H9 (cell line): Measurements from ENCODE around the gene SENP8. TPM values are rescaled to one million over a fixed set of nuclear protein-coding genes. Genes with fewer than 3 reads are reported as not detected.

Experiments
- DNase-seq: peaks from one replicate; pipeline ENCODE4 v3.0.0-alpha.2; 2017
- H2AFZ ChIP-seq: one replicate; pipeline ENCODE4 v1.6.1; 2013; ENCODE audit warnings: mild to moderate bottlenecking, low read length, control low read depth, moderate library complexity
- H2AK5ac ChIP-seq: 2 replicates; pipeline ENCODE4 v1.6.1; 2013; ENCODE audit warnings: low read length, control low read depth, mixed read lengths; ENCODE audit not compliant: insufficient read length
- H2BK120ac ChIP-seq: one replicate; pipeline ENCODE4 v1.6.1; 2013; ENCODE audit warnings: low read depth, mild to moderate bottlenecking, low read length, control low read depth, inconsistent platforms; ENCODE audit not compliant: poor library complexity, severe bottlenecking
- H2BK12ac ChIP-seq: 2 replicates; pipeline ENCODE4 v1.6.1; 2013; ENCODE audit warnings: low read length, control low read depth, mixed read lengths, low read depth; ENCODE audit not compliant: insufficient read length
- H2BK15ac ChIP-seq: 2 replicates; pipeline ENCODE4 v1.6.1; 2013; ENCODE audit warnings: low read depth, low read length, control low read depth
- H2BK20ac ChIP-seq: one replicate; pipeline ENCODE4 v1.6.1; 2013; ENCODE audit warnings: low read depth, mild to moderate bottlenecking, low read length, control low read depth, inconsistent platforms; ENCODE audit not compliant: poor library complexity, severe bottlenecking
- H2BK5ac ChIP-seq: 2 replicates; pipeline ENCODE4 v1.6.1; 2013; ENCODE audit warnings: low read length, control low read depth, mixed read lengths; ENCODE audit not compliant: insufficient read length
- H3K14ac ChIP-seq: 2 replicates; pipeline ENCODE4 v1.6.1; 2013; ENCODE audit warnings: low read length, control low read depth; ENCODE audit not compliant: insufficient read depth
- H3K18ac ChIP-seq: 2 replicates; pipeline ENCODE4 v1.6.1; 2013; ENCODE audit warnings: low read depth, mild to moderate bottlenecking, mixed read lengths, low read length, control low read depth; ENCODE audit not compliant: insufficient read length
- H3K23ac ChIP-seq: 2 replicates; pipeline ENCODE4 v1.6.1; 2013; ENCODE audit warnings: low read length, control low read depth, mixed read lengths, low read depth; ENCODE audit not compliant: insufficient read length
- H3K23me2 ChIP-seq: 2 replicates; pipeline ENCODE4 v1.6.1; 2013; ENCODE audit warnings: low read depth, mild to moderate bottlenecking, mixed read lengths, low read length, control low read depth; ENCODE audit not compliant: insufficient read length, poor library complexity, severe bottlenecking
- H3K27ac ChIP-seq: 2 replicates; pipeline ENCODE4 v1.5.1; 2013; ENCODE audit warnings: low read length, control low read depth, mixed read lengths, low read depth; ENCODE audit not compliant: insufficient read length
- H3K27me3 ChIP-seq: 2 replicates; pipeline ENCODE4 v1.6.1; 2013; ENCODE audit warnings: low read length, control low read depth, inconsistent platforms; ENCODE audit not compliant: insufficient read depth
- H3K4ac ChIP-seq: 2 replicates; pipeline ENCODE4 v1.6.1; 2013; ENCODE audit warnings: low read depth, mild to moderate bottlenecking, control low read depth, inconsistent platforms, low read length, moderate library complexity
- H3K4me1 ChIP-seq: 2 replicates; pipeline ENCODE4 v1.6.1; 2013; ENCODE audit warnings: low read length, control low read depth, inconsistent platforms; ENCODE audit not compliant: insufficient read depth
- H3K4me2 ChIP-seq: 2 replicates; pipeline ENCODE4 v1.6.1; 2013; ENCODE audit warnings: low read length, control low read depth, mixed read lengths; ENCODE audit not compliant: insufficient read length, insufficient read depth
- H3K56ac ChIP-seq: 2 replicates; pipeline ENCODE4 v1.6.1; 2013; ENCODE audit warnings: low read depth, mild to moderate bottlenecking, mixed read lengths, low read length, control low read depth; ENCODE audit not compliant: insufficient read length
- H3K79me1 ChIP-seq: 2 replicates; pipeline ENCODE4 v1.6.1; 2013; ENCODE audit warnings: low read depth, mild to moderate bottlenecking, moderate library complexity, low read length, control low read depth, inconsistent platforms; ENCODE audit not compliant: insufficient read depth, poor library complexity, severe bottlenecking
- H3K79me2 ChIP-seq: 2 replicates; pipeline ENCODE4 v1.6.1; 2013; ENCODE audit warnings: low read length, control low read depth, inconsistent platforms; ENCODE audit not compliant: insufficient read depth
- H3K9ac ChIP-seq: 2 replicates; pipeline ENCODE4 v1.6.1; 2013; ENCODE audit warnings: low read length, control low read depth, mixed read lengths; ENCODE audit not compliant: insufficient read length; ENCODE audit errors: extremely low read depth
- H3K9me3 ChIP-seq: one replicate; pipeline ENCODE4 v1.6.1; 2013; ENCODE audit warnings: low read depth, low read length, inconsistent platforms; ENCODE audit not compliant: control insufficient read depth
- H3T11ph ChIP-seq: one replicate; pipeline ENCODE4 v1.6.1; 2013; ENCODE audit warnings: mild to moderate bottlenecking, low read length, control low read depth, inconsistent platforms
- H4K20me1 ChIP-seq: one replicate; pipeline ENCODE4 v1.6.1; 2013; ENCODE audit not compliant: control insufficient read depth, insufficient read length, insufficient read depth
- H4K5ac ChIP-seq: 2 replicates; pipeline ENCODE4 v1.6.1; 2013; ENCODE audit warnings: low read depth, mild to moderate bottlenecking, mixed read lengths, low read length, control low read depth; ENCODE audit not compliant: insufficient read length
- H4K8ac ChIP-seq: replicated peaks from 2 replicates; pipeline ENCODE4 v1.6.1; 2013; ENCODE audit warnings: low read length, control low read depth, mixed read lengths, low read depth; ENCODE audit not compliant: insufficient read length
- H4K91ac ChIP-seq: 2 replicates; pipeline ENCODE4 v1.6.1; 2013; ENCODE audit warnings: low read depth, mild to moderate bottlenecking, moderate library complexity, mixed read lengths, low read length, control low read depth; ENCODE audit not compliant: insufficient read length
- H3K27ac Mint-ChIP-seq, 3 experiments: 2 replicates in 2 of 3; 3 replicates in 1 of 3; pipeline ENCODE4 v1.8.0; 2020 to 2021; ENCODE audit warnings: mixed read lengths in 3 of 3, mild to moderate bottlenecking in 1 of 3, moderate library complexity in 1 of 3
- H3K27me3 Mint-ChIP-seq: 2 replicates; pipeline ENCODE4 v1.8.0; 2021; ENCODE audit warnings: low read depth, mild to moderate bottlenecking, moderate library complexity, mixed read lengths
- H3K36me3 Mint-ChIP-seq, 3 experiments: 2 replicates in 2 of 3; 3 replicates in 1 of 3; pipeline ENCODE4 v1.8.0; 2020 to 2021; ENCODE audit warnings: low read depth in 3 of 3, mixed read lengths in 3 of 3; ENCODE audit not compliant: insufficient read depth in 1 of 3
- H3K4me1 Mint-ChIP-seq, 2 experiments: 2 replicates each; pipeline ENCODE4 v1.8.0; 2020; ENCODE audit warnings: mixed read lengths in 2 of 2
- H3K4me3 Mint-ChIP-seq, 2 experiments: 2 replicates in 1 of 2; 3 replicates in 1 of 2; pipeline ENCODE4 v1.8.0; 2020 to 2021; ENCODE audit warnings: mild to moderate bottlenecking in 2 of 2, mixed read lengths in 2 of 2, moderate library complexity in 1 of 2
- H3K9me3 Mint-ChIP-seq, 2 experiments: 2 replicates in 1 of 2; 3 replicates in 1 of 2; pipeline ENCODE4 v1.8.0; 2020; ENCODE audit warnings: mild to moderate bottlenecking in 2 of 2, mixed read lengths in 2 of 2, moderate library complexity in 1 of 2
- WGBS: extraction: QIAGEN DNeasy Blood & Tissue Kit; methylation state at CpG from one replicate; pipeline ENCODE4 v1.1.7; 2013; ENCODE audit warnings: missing lambda C conversion rate, low lambda C conversion rate, mixed read lengths; ENCODE audit not compliant: insufficient read length; ENCODE audit errors: extremely low coverage; 5-methylcytosine and 5-hydroxymethylcytosine counted together
- total RNA-seq: library from RNA; stranded (reverse); gene quantifications from 2 replicates; pipeline ENCODE4 v1.2.1, GENCODE V29; 2021
- TF ChIP-seq, protein P1 (sequence below): fragments of 200-600 bp; sonication (generic); conservative IDR thresholded peaks from 3 replicates; pipeline ENCODE4 v1.8.0; 2021; ENCODE audit warnings: antibody characterized with exemption, mild to moderate bottlenecking

The SENP8 gene
- total RNA-seq, 1 experiment from 2014 or later = 4.8 TPM

DNA sequence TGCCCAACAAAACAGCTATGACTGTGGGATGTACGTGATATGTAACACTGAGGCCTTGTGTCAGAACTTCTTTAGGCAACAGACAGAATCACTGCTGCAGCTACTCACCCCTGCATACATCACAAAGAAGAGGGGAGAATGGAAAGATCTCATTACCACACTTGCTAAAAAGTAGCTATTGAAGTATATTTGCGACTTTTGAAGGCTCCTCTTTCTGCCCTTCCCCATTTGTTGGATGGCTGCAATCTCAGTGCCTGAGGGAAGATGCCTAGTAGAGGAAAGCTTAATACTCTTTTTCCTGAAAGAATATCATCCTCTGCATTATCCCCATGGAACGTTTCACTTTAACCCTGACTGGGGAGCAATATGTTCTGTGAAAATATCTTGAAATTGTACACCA, 21.9 kb downstream of the SENP8 start:
- Histone ChIP-seq H2BK5ac (no peak overlapping the region), H3K14ac (no peak overlapping the region), H3K27me3 (no peaks in the 10 kb centered on the region), H2BK20ac (no peak overlapping the region), H3K23ac (no peak overlapping the region), H3K4ac (no peak overlapping the region), H3T11ph (no peak overlapping the region), H3K23me2 (no peaks in the 10 kb centered on the region), H4K91ac (no peak overlapping the region), H2BK15ac (no peak overlapping the region), H3K4me2 (no peak overlapping the region), H3K18ac (no peak overlapping the region), H3K79me1 (no peaks in the 10 kb centered on the region), H3K9me3 (no peaks in the 10 kb centered on the region), H2BK12ac (no peak overlapping the region), H3K27ac (no peak overlapping the region), H2AK5ac (no peak overlapping the region), H3K79me2 (no peaks in the 10 kb centered on the region), H4K8ac (no peak overlapping the region), H4K20me1 (no peaks in the 10 kb centered on the region), H2BK120ac (no peak overlapping the region), H4K5ac (no peak overlapping the region), H3K4me1 (no peaks in the 10 kb centered on the region), H2AFZ (no peak overlapping the region), H3K56ac (no peak overlapping the region), H3K9ac (no peak overlapping the region)
- H3K9me3 Mint-ChIP-seq = no peaks in the 10 kb centered on the region
- no peak overlapping the region for H3K27ac Mint-ChIP-seq
- no peak overlapping the region for H3K4me3 Mint-ChIP-seq
- no peaks in the 10 kb centered on the region for H3K36me3 Mint-ChIP-seq
- H3K27me3 Mint-ChIP-seq = 0 out of 2 replicates have a peak, but pooled peaks cover 3% of the 10 kb centered on the region
- WGBS = no CpG with 5 or more reads among the region's 3 CpGs
- DNase-seq = no peak
- TF ChIP-seq, protein P1, sequence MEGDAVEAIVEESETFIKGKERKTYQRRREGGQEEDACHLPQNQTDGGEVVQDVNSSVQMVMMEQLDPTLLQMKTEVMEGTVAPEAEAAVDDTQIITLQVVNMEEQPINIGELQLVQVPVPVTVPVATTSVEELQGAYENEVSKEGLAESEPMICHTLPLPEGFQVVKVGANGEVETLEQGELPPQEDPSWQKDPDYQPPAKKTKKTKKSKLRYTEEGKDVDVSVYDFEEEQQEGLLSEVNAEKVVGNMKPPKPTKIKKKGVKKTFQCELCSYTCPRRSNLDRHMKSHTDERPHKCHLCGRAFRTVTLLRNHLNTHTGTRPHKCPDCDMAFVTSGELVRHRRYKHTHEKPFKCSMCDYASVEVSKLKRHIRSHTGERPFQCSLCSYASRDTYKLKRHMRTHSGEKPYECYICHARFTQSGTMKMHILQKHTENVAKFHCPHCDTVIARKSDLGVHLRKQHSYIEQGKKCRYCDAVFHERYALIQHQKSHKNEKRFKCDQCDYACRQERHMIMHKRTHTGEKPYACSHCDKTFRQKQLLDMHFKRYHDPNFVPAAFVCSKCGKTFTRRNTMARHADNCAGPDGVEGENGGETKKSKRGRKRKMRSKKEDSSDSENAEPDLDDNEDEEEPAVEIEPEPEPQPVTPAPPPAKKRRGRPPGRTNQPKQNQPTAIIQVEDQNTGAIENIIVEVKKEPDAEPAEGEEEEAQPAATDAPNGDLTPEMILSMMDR = no peak
- no peaks in the 10 kb centered on the region for H3K4me1 Mint-ChIP-seq
